ENCODE results near the gene ARHGAP26. TPM values are rescaled to one million over a fixed set of nuclear protein-coding genes. Genes with fewer than 3 reads are reported as not detected.

The ARHGAP26 gene
- total and polyA plus RNA-seq, 2 experiments from 2014 or later = 9.5 to 16.8 TPM

- H2AFZ ChIP-seq = no peak overlapping the region
- no peak for DNase-seq (ENCODE audit: low spot score)
- H3K4me3 Mint-ChIP-seq = no peak overlapping the region
Measured at GRCh38 chr5:143226872-143227271, 456.7 kb downstream of the ARHGAP26 start.

More at GRCh38 chr5:143226872-143227271, 456.7 kb downstream of the ARHGAP26 start:
- H3K36me3 Mint-ChIP-seq (ENCODE audit: low read depth) = no peaks in the 10 kb centered on the region
- H3K4me1 Mint-ChIP-seq = peaks cover 11% of the 10 kb centered on the region
- Histone ChIP-seq H3K27me3 (ENCODE audit: insufficient read depth) (no peaks in the 10 kb centered on the region), H3K4me2 (no peak overlapping the region), H3K4me1 (ENCODE audit: insufficient read depth) (no peaks in the 10 kb centered on the region), H3K9me2 (ENCODE audit: insufficient read depth) (no peaks in the 10 kb centered on the region), H3K4me3 (no peak overlapping the region), H4K20me1 (replicated peaks; ENCODE audit: insufficient read depth) (no peaks in the 10 kb centered on the region), H3K79me2 (replicated peaks; ENCODE audit: insufficient read depth) (no peaks in the 10 kb centered on the region), H3K36me3 (ENCODE audit: insufficient read depth) (no peaks in the 10 kb centered on the region), H3K27ac (ENCODE audit: low read depth) (no peak overlapping the region), H3F3A (replicated peaks; ENCODE audit: low read depth) (no peaks in the 10 kb centered on the region)
- no peak for ATAC-seq
- TF ChIP-seq EZH2 (IDR thresholded peaks at IDR 0.05; ENCODE audit: low read depth, unreplicated experiment) (no peak), POLR2AphosphoS5 (IDR thresholded peaks at IDR 0.05; ENCODE audit: low read depth) (no peak), STAT1 (IDR thresholded peaks at IDR 0.05; ENCODE audit: unreplicated experiment) (no peak), CREB1 (CRISPR knock-in tag; IDR thresholded peaks at IDR 0.05; ENCODE audit: low read depth) (no peak), CTCF (conservative IDR thresholded peaks at IDR 0.05; ENCODE audit: low read depth in 2 of 2) (no peak), ZNF462 (CRISPR knock-in tag; IDR thresholded peaks at IDR 0.05) (no peak), ETS1 (IDR thresholded peaks at IDR 0.05) (no peak), NANOG (IDR thresholded peaks at IDR 0.05; ENCODE audit: borderline replicate concordance) (no peak), EZH2phosphoT487 (IDR thresholded peaks at IDR 0.05; ENCODE audit: unreplicated experiment) (no peak), ZNF114 (CRISPR knock-in tag; IDR thresholded peaks at IDR 0.05) (no peak), JUNB (IDR thresholded peaks at IDR 0.05; ENCODE audit: unreplicated experiment) (no peak), ZNF331 (CRISPR knock-in tag; IDR thresholded peaks at IDR 0.05; ENCODE audit: low read depth) (no peak), REST (IDR thresholded peaks at IDR 0.05; ENCODE audit: unreplicated experiment) (no peak)
- H3K27me3 Mint-ChIP-seq (ENCODE audit: insufficient read depth, low read depth, poor library complexity) = no peaks in the 10 kb centered on the region
- H3K27ac Mint-ChIP-seq = no peak overlapping the region
- H3K9me3 Mint-ChIP-seq = no peaks in the 10 kb centered on the region

All from GM23338 (cell line).